ENCODE data around the gene SDC3.
A peak's percentile ranks its signal among the peaks of the same experiment; 100 is the strongest.

SDC3 gene

DNA sequence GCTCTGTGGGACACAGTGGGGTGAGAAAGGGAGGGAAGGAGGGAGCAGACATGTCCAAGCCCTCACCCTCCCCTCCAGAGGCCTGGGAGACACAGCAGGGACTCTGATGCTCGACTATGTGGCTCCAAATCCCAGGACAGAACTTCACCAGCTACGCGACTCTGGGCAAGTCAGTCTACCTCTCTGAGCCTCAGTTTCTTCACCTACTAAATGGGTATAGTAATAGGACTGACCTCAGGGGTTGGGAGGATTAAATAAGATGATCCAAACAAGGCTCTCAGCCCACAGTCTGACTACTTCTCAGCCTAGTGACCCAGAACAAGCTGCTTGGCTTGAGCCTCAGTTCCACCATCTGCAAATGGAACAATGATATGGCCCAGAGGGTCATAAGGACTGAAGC, 19.6 kb downstream of the SDC3 start:
- DNase-seq (ENCODE audit: low spot score), result no peak

- no peak for DNase-seq (ENCODE audit: low spot score)
Observed at GRCh38 chr1:30888391-30888790, 20.2 kb downstream of the SDC3 start.

DNA sequence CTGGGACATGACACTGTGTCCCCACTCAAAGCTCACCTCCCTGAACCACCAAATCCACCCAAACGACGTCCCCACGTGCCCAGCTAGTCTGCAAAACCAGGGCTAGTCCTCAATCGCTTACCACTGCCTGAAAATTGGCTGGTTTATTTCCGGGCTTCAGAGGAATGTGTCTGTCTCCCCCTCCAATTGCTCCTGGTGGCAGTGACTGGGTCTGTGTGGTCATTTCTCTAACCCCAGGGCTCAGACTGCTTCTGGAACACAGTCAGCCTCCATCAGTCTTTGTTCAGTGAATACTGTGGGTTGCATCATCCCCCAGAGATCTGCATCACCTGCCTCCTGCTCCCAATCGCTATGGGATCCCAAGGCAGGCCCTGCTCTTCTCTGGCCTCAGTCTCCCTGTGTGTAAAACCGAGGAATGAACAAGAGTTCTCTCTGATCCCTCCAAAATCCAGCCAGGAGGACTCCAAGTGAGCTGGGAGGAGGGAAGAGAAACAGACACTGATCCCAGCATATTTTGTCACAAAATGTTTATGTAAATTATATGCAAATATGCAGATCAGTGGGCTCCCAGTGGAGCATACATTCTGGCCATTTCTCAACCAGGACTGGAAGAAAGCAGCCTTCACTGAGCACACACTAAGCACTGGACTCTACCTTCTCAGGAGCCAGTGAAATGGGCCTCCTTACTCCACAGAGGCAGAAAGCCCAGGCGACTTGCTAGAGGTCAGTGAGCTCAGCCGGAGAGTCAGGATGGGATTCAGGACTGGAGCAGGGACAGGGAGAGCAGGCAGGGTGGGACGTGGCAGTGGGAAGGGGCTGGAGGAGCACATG, 20.9 kb downstream of the SDC3 start:
- DNase-seq (ENCODE audit: low spot score), result no peak

GRCh38 chr1:30886710-30887428, 21.7 kb downstream of the SDC3 start:
- DNase-seq (ENCODE audit: low spot score), result no peak

GRCh38 chr1:30885570-30886522, 22.7 kb downstream of the SDC3 start:
- DNase-seq (ENCODE audit: low spot score), result no peak

- no peak for DNase-seq (ENCODE audit: low spot score)
Observed at GRCh38 chr1:30884723-30885122, 23.8 kb downstream of the SDC3 start.

GRCh38 chr1:30883389-30884172, 25.0 kb downstream of the SDC3 start:
- no peak for DNase-seq (ENCODE audit: low spot score)

GRCh38 chr1:30882678-30883388, 25.7 kb downstream of the SDC3 start:
- DNase-seq (ENCODE audit: low spot score), result no peak

- DNase-seq (ENCODE audit: low spot score), result peak; percentile 36
Observed at GRCh38 chr1:30881319-30882181, 27.0 kb downstream of the SDC3 start.

- DNase-seq (ENCODE audit: low spot score), result no peak
Observed at GRCh38 chr1:30880678-30881318, 27.8 kb downstream of the SDC3 start.

DNA sequence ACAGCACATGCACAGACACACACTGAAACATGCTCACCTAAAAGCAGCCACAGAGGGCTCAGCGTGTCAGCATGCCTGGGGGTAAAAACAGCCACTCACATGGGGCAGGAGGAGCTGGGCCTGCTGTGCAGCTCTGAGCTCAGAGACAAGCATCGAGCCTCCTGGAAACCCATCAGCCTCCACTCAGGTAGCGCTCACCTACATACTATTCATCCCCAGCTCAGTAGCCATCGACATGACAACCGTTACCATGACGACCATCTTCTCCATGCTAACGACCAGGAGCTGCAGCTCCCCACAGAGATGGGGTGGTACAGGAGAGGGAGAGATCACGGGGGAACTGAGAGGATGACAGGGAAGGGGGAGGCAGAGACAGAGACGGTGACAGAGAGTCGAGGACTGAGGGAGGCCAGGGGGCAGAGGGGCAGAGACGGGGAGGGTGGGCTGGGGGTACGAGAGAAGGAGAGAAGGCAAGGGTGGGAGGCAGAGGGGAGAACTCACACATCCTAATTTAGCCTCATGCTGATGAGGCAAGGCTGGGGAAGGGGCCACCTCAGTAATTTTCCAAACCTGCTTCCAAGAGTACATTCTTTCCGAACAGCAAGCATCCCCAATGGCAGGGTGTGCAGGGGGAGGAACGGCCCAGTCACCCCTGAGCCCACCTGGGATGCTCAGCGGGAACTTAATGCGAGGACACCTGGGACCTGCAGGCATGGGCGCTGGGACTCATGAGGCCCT, 28.4 kb downstream of the SDC3 start:
- no peak for DNase-seq (ENCODE audit: low spot score)

- no peak for DNase-seq (ENCODE audit: low spot score)
Observed at GRCh38 chr1:30879126-30879786, 29.3 kb downstream of the SDC3 start.

- no peak for DNase-seq (ENCODE audit: low spot score)
Observed at GRCh38 chr1:30878559-30878958, 30.0 kb downstream of the SDC3 start.

DNA sequence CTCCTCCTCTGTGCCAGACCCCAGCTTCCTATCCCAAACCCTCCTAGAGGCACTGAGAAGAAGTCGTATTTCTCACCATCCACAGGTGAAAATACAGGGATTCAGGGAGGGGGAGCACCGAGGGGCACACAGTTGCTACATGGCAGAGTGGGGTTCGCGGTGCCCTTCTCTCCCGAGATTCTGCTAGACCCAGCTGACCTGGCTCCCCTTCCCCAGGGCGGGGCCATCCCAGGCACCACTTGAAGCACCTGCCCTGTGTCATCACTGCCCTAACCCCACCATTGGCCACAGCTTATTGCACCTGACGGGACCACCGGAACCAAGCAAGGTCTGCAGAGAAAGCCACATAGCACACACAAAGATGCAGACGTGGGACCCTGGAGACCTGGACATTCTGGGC, 30.5 kb downstream of the SDC3 start:
- no peak for DNase-seq (ENCODE audit: low spot score)

GRCh38 chr1:30877205-30877912, 31.2 kb downstream of the SDC3 start:
- DNase-seq (ENCODE audit: low spot score), result no peak

DNA sequence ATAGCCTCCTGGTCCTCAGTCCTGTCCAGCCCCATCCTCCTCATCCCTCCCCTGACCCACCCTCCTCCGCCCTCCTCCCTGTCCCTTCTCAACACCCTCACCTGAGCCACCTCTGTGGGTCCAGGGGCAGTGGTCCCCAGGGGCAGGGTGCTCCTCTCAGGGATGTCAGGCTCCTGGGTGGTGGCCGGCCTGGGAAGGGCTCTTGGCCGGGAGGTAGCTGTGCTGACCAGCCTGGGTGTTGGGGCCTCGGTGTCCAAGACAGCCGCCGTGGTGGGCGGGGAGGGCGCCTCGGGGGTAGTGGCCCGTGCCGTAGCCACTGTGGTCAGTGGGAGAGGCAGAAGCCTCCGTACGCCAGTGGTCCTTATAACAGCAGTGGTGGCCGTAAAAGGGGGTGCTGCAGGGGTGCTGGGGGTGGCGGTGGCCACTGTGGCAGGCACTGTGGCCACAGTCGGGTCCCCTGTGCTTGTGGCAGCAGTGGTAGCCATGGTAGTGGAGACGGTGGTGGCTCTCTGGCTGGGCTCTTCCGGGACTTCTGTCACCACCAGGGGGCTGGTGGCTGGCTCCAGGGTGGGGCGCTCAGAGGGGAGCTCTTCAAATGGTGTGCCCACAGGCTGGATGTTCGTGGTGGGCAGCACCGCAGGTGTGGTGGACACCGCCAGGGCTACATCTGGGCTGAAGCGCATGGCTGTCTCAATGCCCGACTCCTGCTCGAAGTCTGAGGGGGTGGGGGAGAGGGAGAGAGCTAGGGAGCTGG, 31.9 kb downstream of the SDC3 start:
- DNase-seq (ENCODE audit: low spot score), result no peak

DNA sequence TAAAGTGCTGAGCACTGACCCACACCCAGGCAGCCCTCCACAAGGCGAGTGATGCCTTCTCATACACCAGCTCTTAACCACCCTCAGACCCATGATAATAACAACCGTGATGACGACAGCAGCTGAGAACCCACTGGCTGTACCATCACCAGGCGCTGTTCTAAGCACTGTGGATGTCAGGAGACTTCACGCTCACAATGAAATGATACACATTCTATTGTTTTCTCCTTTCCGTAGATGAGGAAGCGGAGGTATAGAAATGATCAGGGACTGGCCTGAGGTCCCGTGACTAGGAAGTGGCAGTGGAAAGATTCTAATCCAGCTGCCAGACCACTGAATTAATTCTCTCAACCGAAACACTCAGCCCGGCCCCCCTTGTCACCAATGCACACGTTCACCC, 32.6 kb downstream of the SDC3 start:
- no peak for DNase-seq (ENCODE audit: low spot score)
